Body of pancreas (tissue), 4 donors: Measurements from ENCODE around the gene TRIM36. TPM values are rescaled to one million over a fixed set of nuclear protein-coding genes. Genes with fewer than 3 reads are reported as not detected.

Experiments
- ATAC-seq: fragments of 150-250 bp; one replicate; pipeline ENCODE4 v1.9.1; 2016
- DNase-seq, 4 donors: peaks; one replicate each; pipeline ENCODE4 v3.0.0-alpha.2; 2019
- H3K27ac ChIP-seq, 4 donors: fragments of 200-600 bp; sonication (generic); 1 replicate in 3 of 4; 2 replicates in 1 of 4; pipeline versions ENCODE4 v1.5.1 to v1.6.1; 2016 to 2019; ENCODE audit warnings: mild to moderate bottlenecking in 1 of 4, mixed read lengths in 1 of 4, moderate library complexity in 1 of 4
- H3K27me3 ChIP-seq, 2 donors: fragments of 200-600 bp; sonication (generic); one replicate each; pipeline ENCODE4 v1.6.0; 2016; ENCODE audit warnings: mild to moderate bottlenecking in 1 of 2
- H3K36me3 ChIP-seq, 2 donors: fragments of 200-600 bp; sonication (generic); replicated peaks in 1 of 2; 2 replicates each; pipeline ENCODE4 v1.5.1; 2016; ENCODE audit warnings: low read depth in 2 of 2; ENCODE audit not compliant: insufficient read depth in 1 of 2
- H3K4me1 ChIP-seq: fragments of 200-600 bp; sonication (generic); one replicate; pipeline ENCODE4 v1.6.0; 2016
- H3K4me3 ChIP-seq, 2 donors: fragments of 200-600 bp; sonication (generic); 1 replicate in 1 of 2; 2 replicates in 1 of 2; pipeline ENCODE4 v1.5.1; 2016 to 2019
- H3K9me3 ChIP-seq, 3 donors: fragments of 200-600 bp; sonication (generic); 1 replicate in 2 of 3; 2 replicates in 1 of 3; pipeline ENCODE4 v1.5.1; 2016
- POLR2A ChIP-seq, 3 donors: fragments of 450-650 bp; IDR thresholded peaks; one replicate each; pipeline ENCODE4 v1.6.1; 2016; ENCODE audit warnings: antibody characterized with exemption in 3 of 3, mild to moderate bottlenecking in 2 of 3
- WGBS, 2 donors: methylation state at CpG; one replicate each; pipeline ENCODE4 v1.1.5; 2017; 5-methylcytosine and 5-hydroxymethylcytosine counted together
- intact Hi-C: fragments of 100-400 bp; cut with DNase I; formaldehyde crosslinking; loops from one replicate; pipeline ENCODE4 v1.15.1; 2023
- total RNA-seq, 2 donors: library from RNA; depleted of rRNA; stranded (reverse); fragments of >200 nt; gene quantifications; one replicate each; pipeline ENCODE4 v1.1.0, GENCODE V29; 2016
- TF ChIP-seq, protein P1 (sequence below), 7 experiments: fragments of 450-650 bp in 4 of 7; fragments of 200-600 bp in 3 of 7; sonication (generic) in 3 of 7; IDR thresholded peaks; one replicate each; pipeline ENCODE4 v1.5.1; 2016 to 2019; ENCODE audit warnings: antibody characterized with exemption in 7 of 7

TRIM36 gene
- total RNA-seq, 2 donors from 2014 or later, result 2.9 to 3.0 TPM

DNA sequence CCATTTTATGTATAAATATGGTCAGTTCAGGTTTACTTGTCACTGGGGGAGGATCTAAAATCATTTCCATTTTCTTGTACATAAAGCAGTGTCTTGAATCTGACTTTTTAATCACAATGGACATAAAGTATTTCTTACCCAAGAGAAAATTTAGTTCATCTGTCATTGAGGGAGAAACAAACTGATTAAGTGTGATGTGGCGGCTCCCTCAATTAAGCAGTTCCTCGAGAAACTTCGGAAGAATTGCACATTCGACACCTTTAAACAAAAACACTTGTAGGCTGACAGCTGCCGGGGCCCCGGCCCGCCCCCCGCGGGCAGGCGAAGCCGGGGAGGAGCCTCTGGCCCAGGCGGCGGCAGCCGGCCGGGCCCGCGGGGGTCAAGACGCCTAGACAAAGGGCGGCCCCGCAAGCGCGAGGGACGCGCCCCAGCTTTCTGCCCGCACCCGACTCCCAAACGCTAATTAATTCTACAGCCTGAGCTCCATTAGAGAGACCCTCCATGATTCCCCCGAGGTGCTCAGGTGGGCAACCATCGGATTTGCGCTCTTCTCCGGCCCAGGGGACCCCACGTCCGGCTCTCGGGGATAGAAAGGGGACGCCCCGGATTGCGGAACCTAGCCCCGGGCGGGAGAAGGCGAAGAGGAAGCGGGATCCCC is 750 bp downstream of the TRIM36 start:
- Histone ChIP-seq H3K36me3 (no peaks in the 10 kb centered on the region), H3K4me1 (peaks cover 23% of the 10 kb centered on the region), H3K9me3 (no peaks in the 10 kb centered on the region), H3K27me3 (no peaks in the 10 kb centered on the region), H3K4me3 (peak overlapping the region; percentile 72 to 84), H3K27ac (peak overlapping the region in 3 of 4 donors; percentile 71 to 84 (median 80))
- ATAC-seq (no peak), DNase-seq (peak in 2 of 4 donors; percentile 29 to 46)
- WGBS, 2 donors, result 0 to 6% methylated on average over 4 to 41 of the region's 41 CpGs
- TF ChIP-seq, protein P1, sequence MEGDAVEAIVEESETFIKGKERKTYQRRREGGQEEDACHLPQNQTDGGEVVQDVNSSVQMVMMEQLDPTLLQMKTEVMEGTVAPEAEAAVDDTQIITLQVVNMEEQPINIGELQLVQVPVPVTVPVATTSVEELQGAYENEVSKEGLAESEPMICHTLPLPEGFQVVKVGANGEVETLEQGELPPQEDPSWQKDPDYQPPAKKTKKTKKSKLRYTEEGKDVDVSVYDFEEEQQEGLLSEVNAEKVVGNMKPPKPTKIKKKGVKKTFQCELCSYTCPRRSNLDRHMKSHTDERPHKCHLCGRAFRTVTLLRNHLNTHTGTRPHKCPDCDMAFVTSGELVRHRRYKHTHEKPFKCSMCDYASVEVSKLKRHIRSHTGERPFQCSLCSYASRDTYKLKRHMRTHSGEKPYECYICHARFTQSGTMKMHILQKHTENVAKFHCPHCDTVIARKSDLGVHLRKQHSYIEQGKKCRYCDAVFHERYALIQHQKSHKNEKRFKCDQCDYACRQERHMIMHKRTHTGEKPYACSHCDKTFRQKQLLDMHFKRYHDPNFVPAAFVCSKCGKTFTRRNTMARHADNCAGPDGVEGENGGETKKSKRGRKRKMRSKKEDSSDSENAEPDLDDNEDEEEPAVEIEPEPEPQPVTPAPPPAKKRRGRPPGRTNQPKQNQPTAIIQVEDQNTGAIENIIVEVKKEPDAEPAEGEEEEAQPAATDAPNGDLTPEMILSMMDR (IDR thresholded peaks at IDR 0.05), result no peak
- no peak for TF ChIP-seq POLR2A (IDR thresholded peaks at IDR 0.05)
- intact Hi-C loops, result no loop called here

DNA sequence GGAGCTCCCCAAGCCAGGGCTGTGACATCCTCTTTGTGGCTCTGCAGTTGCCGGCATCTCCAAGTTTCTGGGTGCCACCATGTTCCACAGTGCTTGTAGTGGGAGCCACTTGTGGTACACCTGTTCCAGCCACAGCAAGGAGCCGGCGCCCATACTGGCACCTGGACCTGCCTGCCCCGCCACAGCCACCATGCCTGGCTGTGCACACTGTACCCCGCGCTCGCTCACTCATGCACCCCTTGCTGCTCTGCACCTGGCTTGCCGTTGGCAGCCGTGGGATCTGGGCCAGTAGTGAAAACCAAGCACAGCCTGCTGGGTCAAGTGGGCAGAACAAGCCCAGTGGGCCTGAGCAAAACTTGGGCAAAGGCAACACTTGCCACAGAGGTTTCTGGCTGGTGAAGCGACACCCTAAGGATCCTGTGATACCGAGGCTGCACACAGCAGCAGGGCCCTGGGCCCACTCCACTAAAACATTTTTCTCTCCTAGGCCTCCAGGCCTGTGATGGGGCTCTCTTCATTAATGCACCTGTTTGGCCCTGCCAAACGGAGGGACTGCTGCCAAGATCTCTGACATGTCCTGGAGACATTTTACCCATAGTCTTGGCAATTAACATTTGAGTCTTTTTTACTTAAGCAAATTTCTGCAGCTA is 2.8 kb downstream of the TRIM36 start:
- intact Hi-C loops, result no loop called here
- TF ChIP-seq, protein P1 (IDR thresholded peaks at IDR 0.05), result no peak
- TF ChIP-seq POLR2A (IDR thresholded peaks at IDR 0.05), result no peak
- no peaks in the 10 kb centered on the region for H3K36me3 ChIP-seq
- H3K9me3 ChIP-seq, result no peaks in the 10 kb centered on the region
- ATAC-seq (no peak), DNase-seq (no peak)
- H3K27ac ChIP-seq, result no peak overlapping the region
- no peaks in the 10 kb centered on the region for H3K27me3 ChIP-seq
- 95 to 97% methylated on average over 3 to 12 of the region's 12 CpGs for WGBS, 2 donors
- no peak overlapping the region for H3K4me3 ChIP-seq
- peaks cover 23% of the 10 kb centered on the region for H3K4me1 ChIP-seq

DNA sequence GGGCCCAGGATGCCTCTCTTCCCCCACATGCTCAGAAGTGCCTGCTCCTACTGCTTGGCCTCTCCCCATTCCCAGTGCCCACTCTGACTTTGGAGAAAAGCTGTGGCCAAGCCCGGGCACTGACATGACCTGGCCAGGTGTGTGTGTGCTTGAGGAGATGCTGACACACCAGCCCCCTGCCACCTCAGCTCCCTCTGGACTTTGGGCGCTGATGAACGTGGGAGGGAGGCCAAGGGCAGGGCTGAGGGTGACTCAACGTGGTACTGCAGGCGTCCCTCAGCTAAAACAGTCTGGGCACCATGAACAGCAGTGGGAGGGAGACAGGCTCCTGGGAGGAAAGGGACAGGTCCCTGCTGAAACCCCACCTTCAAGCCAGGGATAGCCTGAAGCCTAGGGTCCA is 3.9 kb downstream of the TRIM36 start:
- intact Hi-C loops, result no loop called here
- 82 to 86% methylated on average over 5 of the region's 5 CpGs for WGBS, 2 donors

DNA sequence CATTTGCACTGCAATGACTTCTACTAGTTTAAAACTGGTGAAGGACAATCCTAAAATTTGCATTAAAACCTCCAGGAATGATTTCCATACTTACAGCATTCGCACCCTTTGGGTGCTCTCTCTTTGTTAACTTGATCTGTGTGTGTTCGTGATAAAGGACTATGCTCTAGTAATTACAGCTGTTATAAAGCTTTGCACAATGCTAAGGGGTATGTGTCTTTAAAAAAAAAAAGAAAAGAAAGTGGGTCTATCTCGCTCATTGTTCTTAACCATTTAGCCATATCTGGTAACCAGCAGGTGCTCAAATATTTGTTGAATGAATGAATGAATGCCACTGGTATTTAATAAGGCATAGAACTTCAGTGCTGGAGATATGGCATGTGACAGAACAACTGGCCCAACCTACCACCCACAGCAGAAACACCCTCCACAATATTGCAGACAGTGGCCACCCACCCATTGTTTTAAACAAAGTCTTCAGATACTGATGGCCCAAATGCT is 8.7 kb downstream of the TRIM36 start:
- no peak for ATAC-seq
- 35 to 44% methylated on average over 3 of the region's 3 CpGs for WGBS, 2 donors
- intact Hi-C loops, result no loop called here
- Histone ChIP-seq H3K36me3 (no peaks in the 10 kb centered on the region), H3K27ac (no peak overlapping the region), H3K27me3 (no peaks in the 10 kb centered on the region), H3K4me3 (no peak overlapping the region), H3K4me1 (no peaks in the 10 kb centered on the region), H3K9me3 (no peaks in the 10 kb centered on the region)
- no peak for DNase-seq
- TF ChIP-seq POLR2A (IDR thresholded peaks at IDR 0.05), result no peak
- TF ChIP-seq, protein P1 (IDR thresholded peaks at IDR 0.05), result no peak

More for the DNA sequence above, 3.9 kb downstream of the TRIM36 start:
- H3K36me3 ChIP-seq, result no peaks in the 10 kb centered on the region
- ATAC-seq (no peak), DNase-seq (no peak)
- H3K27ac ChIP-seq, result no peak overlapping the region
- TF ChIP-seq POLR2A (IDR thresholded peaks at IDR 0.05), result no peak
- TF ChIP-seq, protein P1 (IDR thresholded peaks at IDR 0.05), result no peak
- H3K4me1 ChIP-seq, result peaks cover 15% of the 10 kb centered on the region
- no peaks in the 10 kb centered on the region for H3K9me3 ChIP-seq
- no peaks in the 10 kb centered on the region for H3K27me3 ChIP-seq
- H3K4me3 ChIP-seq, result no peak overlapping the region
